K562 (cell line): ENCODE results near the gene RIMKLB. TPM values are rescaled to one million over a fixed set of nuclear protein-coding genes. Genes with fewer than 3 reads are reported as not detected.

Source experiments
- ATAC-seq: fragments of 200-7000 bp; cut with Tn5 transposase; 3 replicates; pipeline ENCODE4 v1.9.1; 2020; ENCODE audit warnings: moderate library complexity
- BruUV-seq: library from RNA; stranded (reverse); fragments of 400-500 nt; replicated peaks from 2 replicates; lab custom pipeline; 2021; lab: Mats Ljungman, UMichigan
- CTCF ChIA-PET: fragments of 300-600 bp; formaldehyde crosslinking; extraction: SDS; loops from one replicate; lab custom pipeline; 2021; ENCODE audit warnings: low intra/inter-chr PET ratio; lab: Yijun Ruan, JAX
- POLR2A ChIA-PET: fragments of 300-600, 350-650 bp; sonication (Branson Sonifier 250); formaldehyde crosslinking; extraction: SDS; loops from one replicate; lab custom pipeline; 2021; ENCODE audit warnings: antibody characterized with exemption, inconsistent platforms; lab: Yijun Ruan, JAX
- DNase-seq, 4 experiments: peaks; one replicate each; pipeline versions ENCODE4 v3.0.0 to v3.0.0-alpha.2; 2011 to 2018; ENCODE audit warnings: low spot score in 3 of 4, mixed read lengths in 3 of 4; ENCODE audit errors: extremely low read depth in 1 of 4
- FAIRE-seq: peaks from 2 replicates; lab custom pipeline; 2011; peaks lifted over from hg19 to GRCh38; lab: Jason Lieb, UNC
- H2AFZ ChIP-seq: 2 replicates; pipeline ENCODE4 v1.6.0; 2011; ENCODE audit warnings: low read depth, low read length, control low read depth, inconsistent platforms
- H3K27ac ChIP-seq: fragments of 200-600 bp; 3 replicates; pipeline ENCODE4 v1.8.0; 2011; ENCODE audit warnings: low read depth, mild to moderate bottlenecking, control low read depth, inconsistent platforms, low read length, moderate library complexity, mixed read lengths; ENCODE audit errors: extremely low read depth
- H3K27me3 ChIP-seq, 2 experiments: fragments of 300-600 bp in 1 of 2; 2 replicates in 1 of 2; 3 replicates in 1 of 2; pipeline versions ENCODE4 v1.6.0 to v1.8.0; 2011; ENCODE audit warnings: inconsistent platforms in 2 of 2, low read length in 2 of 2, mild to moderate bottlenecking in 1 of 2, mixed read lengths in 1 of 2, moderate library complexity in 1 of 2; ENCODE audit not compliant: control insufficient read depth in 2 of 2, insufficient read depth in 2 of 2
- H3K36me3 ChIP-seq: fragments of 300-600 bp; 3 replicates; pipeline ENCODE4 v1.8.0; 2011; ENCODE audit warnings: mild to moderate bottlenecking, low read length, inconsistent platforms; ENCODE audit not compliant: control insufficient read depth, insufficient read depth
- H3K4me1 ChIP-seq, 2 experiments: fragments of 200-600 bp in 1 of 2; replicated peaks in 1 of 2; 2 replicates in 1 of 2; 3 replicates in 1 of 2; pipeline versions ENCODE4 v1.5.1 to v1.8.0; 2011; ENCODE audit warnings: inconsistent platforms in 2 of 2, low read length in 2 of 2, mild to moderate bottlenecking in 1 of 2, mixed read lengths in 1 of 2, moderate library complexity in 1 of 2; ENCODE audit not compliant: control insufficient read depth in 2 of 2, insufficient read depth in 2 of 2
- H3K4me2 ChIP-seq: 2 replicates; pipeline ENCODE4 v1.6.1; 2011; ENCODE audit warnings: low read length, control low read depth, inconsistent platforms, mixed read lengths; ENCODE audit not compliant: insufficient read depth
- H3K4me3 ChIP-seq: fragments of 200-600 bp; sonication (generic), shearing (Covaris generic); 2 replicates; pipeline ENCODE4 v1.5.1; 2016; ENCODE audit warnings: control low read depth, inconsistent platforms
- H3K79me2 ChIP-seq: fragments of 200-600 bp; 3 replicates; pipeline ENCODE4 v1.8.0; 2011; ENCODE audit warnings: low read length, inconsistent platforms; ENCODE audit not compliant: control insufficient read depth, insufficient read depth
- H3K9ac ChIP-seq, 2 experiments: 2 replicates each; pipeline versions ENCODE4 v1.6.0 to v1.6.1; 2011; ENCODE audit warnings: low read depth in 2 of 2, low read length in 2 of 2, control low read depth in 1 of 2, inconsistent platforms in 1 of 2, mild to moderate bottlenecking in 1 of 2, mixed read lengths in 1 of 2; ENCODE audit not compliant: insufficient read depth in 1 of 2
- H3K9me1 ChIP-seq: one replicate; pipeline ENCODE4 v1.6.0; 2011; ENCODE audit warnings: inconsistent platforms, mild to moderate bottlenecking, low read length, moderate library complexity; ENCODE audit not compliant: control insufficient read depth, insufficient read depth
- H3K9me3 ChIP-seq: replicated peaks from 2 replicates; pipeline ENCODE4 v1.5.1; 2011; ENCODE audit warnings: low read depth, low read length, inconsistent platforms; ENCODE audit not compliant: control insufficient read depth, insufficient read depth
- H4K20me1 ChIP-seq: replicated peaks from 2 replicates; pipeline ENCODE4 v1.6.1; 2011; ENCODE audit warnings: low read length, inconsistent platforms, mixed read lengths; ENCODE audit not compliant: control insufficient read depth, insufficient read depth
- GMEB1 ChIP-seq: fragments of 250-450 bp; sonication (Bioruptor Pico); IDR thresholded peaks from 2 replicates; pipeline ENCODE4 v1.4.0; 2020; ENCODE audit warnings: mild to moderate bottlenecking
- ZBTB34 ChIP-seq: fragments of 250-450 bp; sonication (Bioruptor Pico); IDR thresholded peaks from 2 replicates; pipeline ENCODE4 v1.8.0; 2021; ENCODE audit warnings: mild to moderate bottlenecking, moderate library complexity
- ZNF77 ChIP-seq: fragments of 250-450 bp; sonication (Bioruptor Pico); IDR thresholded peaks from 2 replicates; pipeline ENCODE4 v1.5.0; 2020
- WGBS: fragments of 100-300 bp; shearing (Covaris generic); methylation state at CpG from one replicate; pipeline ENCODE4 v1.1.6; 2016; ENCODE audit warnings: low coverage, mixed read lengths; ENCODE audit not compliant: insufficient coverage; ENCODE audit errors: missing lambda C conversion rate; 5-methylcytosine and 5-hydroxymethylcytosine counted together
- in situ Hi-C: fragments of 300-500 bp; cut with MboI; formaldehyde crosslinking; loops from 4 replicates; pipeline ENCODE4 v1.15.0; 2018; ENCODE audit warnings: inconsistent platforms, mixed read lengths
- intact Hi-C: fragments of 100-400 bp; cut with micrococcal nuclease; formaldehyde crosslinking; loops from 2 replicates; pipeline ENCODE4 v1.14.2; 2022
- polyA plus RNA-seq, 8 experiments: library from polyadenylated mRNA; depleted of rRNA in 4 of 8; stranded (reverse) in 5 of 8; unstranded in 3 of 8; fragments of >200 nt; fragmentation: Nextera tagmentation in 2 of 8; fragmentation: Illumina TruSeq in 1 of 8; extraction: Ambion mirVana in 2 of 8; extraction: Trizol in 1 of 8; gene quantifications; 2 replicates each; pipeline versions ENCODE4 v1.2.1 to v1.2.3, GENCODE V29; 2011 to 2014; ENCODE audit warnings: inconsistent platforms in 1 of 8, missing spikeins in 1 of 8
- total RNA-seq, 7 experiments: library from RNA; depleted of rRNA in 6 of 7; stranded (reverse); fragments of >200 nt in 6 of 7; fragmentation: Illumina TruSeq in 2 of 7; extraction: Trizol in 2 of 7; gene quantifications; 2 replicates each; pipeline versions ENCODE4 v1.2.1 to v1.2.3, GENCODE V29; 2011 to 2021; ENCODE audit warnings: low replicate concordance in 1 of 7
- TF ChIP-seq, protein P1 (sequence below): IDR thresholded peaks from 2 replicates; pipeline ENCODE4 v1.6.1; 2011; ENCODE audit warnings: borderline replicate concordance, low read depth, mild to moderate bottlenecking, moderate library complexity, low read length; ENCODE audit not compliant: insufficient read depth, poor library complexity, severe bottlenecking

Gene RIMKLB
- total and polyA plus RNA-seq, 9 of the 15 experiments (the other 6 are each of a cell fraction or from before 2014, with no cell fraction given): 6.5 to 22.8 (median 17.2) TPM

DNA sequence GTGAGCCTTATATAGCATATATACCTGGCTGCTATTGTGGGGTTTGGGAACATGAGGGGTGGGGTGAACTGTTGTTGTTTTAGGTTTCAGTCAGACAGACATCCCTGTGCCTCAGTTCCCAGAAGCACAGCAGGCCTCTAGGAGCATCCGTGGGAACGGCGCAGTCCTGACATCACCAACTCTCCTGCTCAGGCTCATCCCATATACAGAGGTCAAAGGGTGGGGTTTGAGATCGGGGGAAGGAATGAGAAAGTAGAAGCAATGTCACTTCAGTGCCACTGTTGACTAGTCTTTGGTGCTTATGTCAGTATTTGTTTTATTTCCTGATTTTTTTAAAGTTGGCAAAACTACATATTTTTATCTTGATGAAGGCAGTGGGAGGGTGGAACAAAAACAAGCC is 81.5 kb downstream of the RIMKLB start:
- Histone ChIP-seq H3K4me1 (peaks cover 0 to 3% of the 10 kb centered on the region in 2 experiments; a peak in 3 of 5 replicates), H3K79me2 (no peaks in the 10 kb centered on the region), H3K27ac (no peak overlapping the region), H2AFZ (no peak overlapping the region), H3K36me3 (peaks cover 21% of the 10 kb centered on the region; the same call in 2 of the 3 replicates), H3K9me1 (no peaks in the 10 kb centered on the region), H3K4me3 (no peak overlapping the region), H3K27me3 (no peaks in the 10 kb centered on the region), H3K4me2 (no peak overlapping the region), H3K9me3 (no peaks in the 10 kb centered on the region), H4K20me1 (no peaks in the 10 kb centered on the region), H3K9ac (no peak overlapping the region)
- no peak for FAIRE-seq
- in situ Hi-C loops (no loop called here), intact Hi-C loops (no loop called here)
- POLR2A ChIA-PET: no interaction called here
- no TSS peak for BruUV-seq
- 88% methylated on average over 4 of the region's 4 CpGs for WGBS
- no peak for DNase-seq
- no peak for ATAC-seq
- CTCF ChIA-PET: interaction anchor here (1.1 to 1.7 kb wide), 2 partner anchors 112 to 253 kb away, joined by 3 to 7 read pairs; no protein-coding TSS in a partner anchor
- TF ChIP-seq ZNF77 (CRISPR knock-in tag) (no peak), GMEB1 (CRISPR knock-in tag) (no peak), ZBTB34 (CRISPR knock-in tag) (no peak)
- TF ChIP-seq, protein P1, sequence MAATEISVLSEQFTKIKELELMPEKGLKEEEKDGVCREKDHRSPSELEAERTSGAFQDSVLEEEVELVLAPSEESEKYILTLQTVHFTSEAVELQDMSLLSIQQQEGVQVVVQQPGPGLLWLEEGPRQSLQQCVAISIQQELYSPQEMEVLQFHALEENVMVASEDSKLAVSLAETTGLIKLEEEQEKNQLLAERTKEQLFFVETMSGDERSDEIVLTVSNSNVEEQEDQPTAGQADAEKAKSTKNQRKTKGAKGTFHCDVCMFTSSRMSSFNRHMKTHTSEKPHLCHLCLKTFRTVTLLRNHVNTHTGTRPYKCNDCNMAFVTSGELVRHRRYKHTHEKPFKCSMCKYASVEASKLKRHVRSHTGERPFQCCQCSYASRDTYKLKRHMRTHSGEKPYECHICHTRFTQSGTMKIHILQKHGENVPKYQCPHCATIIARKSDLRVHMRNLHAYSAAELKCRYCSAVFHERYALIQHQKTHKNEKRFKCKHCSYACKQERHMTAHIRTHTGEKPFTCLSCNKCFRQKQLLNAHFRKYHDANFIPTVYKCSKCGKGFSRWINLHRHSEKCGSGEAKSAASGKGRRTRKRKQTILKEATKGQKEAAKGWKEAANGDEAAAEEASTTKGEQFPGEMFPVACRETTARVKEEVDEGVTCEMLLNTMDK: no peak
